HG03103 (cell line): ENCODE data around the gene RAB34.
"Not testable (repeated sequence)": the region's sequence is repeated elsewhere in the genome, so short reads cannot be mapped to it uniquely, and the experiment has no call there.

Source experiments
- ATAC-seq: cut with Tn5 transposase; IDR thresholded peaks from one replicate; pipeline ENCODE4 v1.9.1; 2021; ENCODE audit warnings: low read depth; ENCODE audit not compliant: unreplicated experiment

The RAB34 gene

DNA sequence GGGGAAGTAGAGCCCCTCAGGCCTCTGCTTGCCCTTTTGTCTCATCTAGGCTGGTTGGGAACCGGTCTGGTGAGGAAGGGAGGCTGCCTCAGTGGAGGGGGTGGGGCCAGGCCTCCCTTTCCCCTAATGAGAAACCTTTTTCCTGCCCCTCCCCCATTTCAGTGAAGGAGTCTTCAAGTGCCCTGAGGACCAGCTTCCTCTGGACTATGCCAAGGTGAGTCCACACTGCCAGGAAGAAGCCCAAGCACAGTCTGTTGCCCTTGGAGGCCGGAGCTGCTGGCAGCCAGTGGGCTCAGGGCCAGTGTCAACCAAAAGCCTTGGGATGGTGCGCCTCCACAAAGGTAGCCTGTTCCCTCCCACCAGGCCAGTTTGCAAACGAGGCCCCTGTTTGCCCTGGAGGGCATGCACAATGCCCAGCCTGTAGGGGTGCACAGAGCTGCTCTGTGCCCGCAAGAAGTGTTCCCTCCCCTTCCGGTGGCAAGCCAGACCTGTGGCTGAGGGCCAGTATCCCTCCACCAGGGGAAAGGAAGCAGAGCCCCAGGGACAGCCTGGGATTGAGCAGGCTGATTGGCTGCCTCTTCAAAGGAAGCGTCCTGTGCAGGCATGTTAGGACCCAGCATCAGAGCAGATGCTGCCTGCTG is 29.5 kb upstream of the RAB34 start:
- ATAC-seq = no peak

DNA sequence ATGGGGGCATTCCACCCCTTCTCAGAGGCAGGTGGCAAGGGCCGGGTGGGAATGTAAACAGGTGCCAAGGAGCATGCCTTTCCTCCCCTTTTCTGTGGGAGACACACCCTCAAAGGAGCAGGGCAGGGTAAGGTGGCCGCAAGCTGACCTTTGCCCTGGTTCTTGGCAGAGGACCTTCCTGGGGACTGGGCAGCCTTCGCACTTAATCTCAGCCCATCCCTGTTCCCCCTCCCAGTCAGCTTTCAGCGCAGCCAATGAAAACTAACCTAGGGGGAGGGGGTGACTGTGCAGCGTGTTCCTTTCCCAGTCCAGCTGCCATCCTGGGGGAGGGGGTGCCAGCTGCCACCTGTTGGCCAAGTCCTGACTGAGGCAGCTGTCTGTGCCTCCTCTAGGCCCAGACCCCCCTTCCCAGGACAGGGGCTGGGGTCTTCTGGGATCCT is 29.0 kb upstream of the RAB34 start:
- no peak for ATAC-seq

DNA sequence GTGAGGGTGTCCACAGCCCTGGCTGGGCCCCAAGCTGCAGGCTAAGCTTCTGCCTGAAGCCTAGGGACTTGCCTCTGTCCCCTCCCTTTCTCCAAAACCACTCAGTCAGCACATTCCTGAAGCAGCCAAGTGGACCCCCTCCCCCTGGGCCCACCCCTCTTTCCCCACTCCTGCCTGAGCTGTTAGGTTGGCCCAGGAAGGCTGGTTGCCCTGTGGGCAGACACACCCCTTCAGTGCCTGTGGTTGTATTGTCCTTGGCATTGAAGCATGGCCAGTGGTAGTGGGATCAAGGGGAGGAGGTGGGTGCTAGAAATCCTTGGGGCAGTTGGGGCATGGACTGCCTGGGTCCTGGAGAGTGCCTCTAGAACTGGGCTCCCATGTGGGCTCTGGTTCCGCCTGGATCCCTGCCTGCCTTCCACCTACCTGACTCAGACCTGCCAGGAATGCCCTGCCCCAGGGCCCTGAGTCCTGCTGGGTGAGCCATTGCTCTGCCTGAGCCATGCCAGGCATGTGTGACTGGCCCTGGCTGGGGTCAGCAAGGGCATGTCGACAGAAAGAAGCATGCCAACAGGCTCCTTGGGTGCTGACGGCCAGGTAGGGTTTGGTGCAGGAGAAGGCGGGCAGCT is 28.2 kb upstream of the RAB34 start:
- ATAC-seq = no peak

- ATAC-seq = no peak
Observed at GRCh38 chr17:28744972-28745785, 27.5 kb upstream of the RAB34 start.

DNA sequence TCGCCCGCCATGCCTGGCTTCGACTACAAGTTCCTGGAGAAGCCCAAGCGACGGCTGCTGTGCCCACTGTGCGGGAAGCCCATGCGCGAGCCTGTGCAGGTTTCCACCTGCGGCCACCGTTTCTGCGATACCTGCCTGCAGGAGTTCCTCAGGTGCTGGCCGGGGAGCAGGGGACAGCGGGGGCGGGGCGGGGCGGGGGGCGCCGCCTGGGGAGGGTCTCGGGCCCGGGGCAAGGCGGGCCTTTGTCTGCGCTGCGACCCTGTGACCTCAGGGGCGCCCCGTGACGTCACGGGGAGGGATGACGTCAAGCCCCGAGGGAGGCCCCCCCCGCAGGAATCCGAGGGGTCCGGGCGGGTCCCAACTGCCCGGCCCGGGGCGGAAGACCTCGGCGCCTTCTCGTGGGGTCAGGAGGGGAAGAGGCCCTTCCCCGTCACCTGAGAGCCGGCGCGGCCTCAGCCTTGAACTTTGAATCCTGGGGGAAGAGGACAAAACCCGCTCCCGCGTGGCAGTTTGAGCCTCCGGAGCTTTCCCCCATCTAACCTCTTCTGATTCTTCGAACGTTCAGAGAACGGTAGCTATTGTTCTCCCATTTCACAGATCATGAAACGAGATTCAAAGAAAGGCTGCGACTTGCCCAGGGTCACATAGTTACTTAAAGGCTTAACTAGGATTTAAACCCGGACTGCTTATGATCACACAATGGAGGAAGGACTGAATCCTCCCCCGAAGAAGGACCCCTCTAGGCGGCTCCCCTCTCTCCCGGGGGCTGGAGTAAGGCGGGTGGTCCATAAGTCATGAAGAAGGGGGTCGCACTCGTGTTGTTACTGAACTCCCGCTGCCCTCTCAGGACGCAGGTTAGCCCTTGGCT is 26.7 kb upstream of the RAB34 start:
- ATAC-seq = peak; percentile 21

- peak; percentile 48 for ATAC-seq
Observed at GRCh38 chr17:28743243-28744103, 25.8 kb upstream of the RAB34 start, which contains the start of gene TRAF4. Gene TRAF4 (plus strand): TSS chr17:28744011. CDS start chr17:28744113, 102 bp downstream.

GRCh38 chr17:28741358-28742349 is 24.0 kb upstream of the RAB34 start:
- ATAC-seq = no peak

GRCh38 chr17:28740406-28741357 is 23.0 kb upstream of the RAB34 start:
- no peak for ATAC-seq

- no peak for ATAC-seq
Observed at GRCh38 chr17:28738680-28739384, 21.2 kb upstream of the RAB34 start.

GRCh38 chr17:28737770-28738679 is 20.4 kb upstream of the RAB34 start:
- ATAC-seq = no peak

DNA sequence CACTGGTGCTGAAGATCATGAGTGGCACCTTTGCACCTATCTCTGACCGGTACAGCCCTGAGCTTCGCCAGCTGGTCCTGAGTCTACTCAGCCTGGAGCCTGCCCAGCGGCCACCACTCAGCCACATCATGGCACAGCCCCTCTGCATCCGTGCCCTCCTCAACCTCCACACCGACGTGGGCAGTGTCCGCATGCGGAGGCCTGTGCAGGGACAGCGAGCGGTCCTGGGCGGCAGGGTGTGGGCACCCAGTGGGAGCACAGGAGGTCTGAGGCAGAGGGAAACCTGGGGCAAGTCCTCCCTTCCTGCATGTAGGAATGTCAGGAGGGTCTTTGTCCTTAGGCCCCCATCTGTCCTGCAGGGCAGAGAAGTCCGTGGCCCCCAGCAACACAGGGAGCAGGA is 19.6 kb upstream of the RAB34 start:
- no peak for ATAC-seq

GRCh38 chr17:28735913-28736769 is 18.5 kb upstream of the RAB34 start:
- not testable (repeated sequence) for ATAC-seq

DNA sequence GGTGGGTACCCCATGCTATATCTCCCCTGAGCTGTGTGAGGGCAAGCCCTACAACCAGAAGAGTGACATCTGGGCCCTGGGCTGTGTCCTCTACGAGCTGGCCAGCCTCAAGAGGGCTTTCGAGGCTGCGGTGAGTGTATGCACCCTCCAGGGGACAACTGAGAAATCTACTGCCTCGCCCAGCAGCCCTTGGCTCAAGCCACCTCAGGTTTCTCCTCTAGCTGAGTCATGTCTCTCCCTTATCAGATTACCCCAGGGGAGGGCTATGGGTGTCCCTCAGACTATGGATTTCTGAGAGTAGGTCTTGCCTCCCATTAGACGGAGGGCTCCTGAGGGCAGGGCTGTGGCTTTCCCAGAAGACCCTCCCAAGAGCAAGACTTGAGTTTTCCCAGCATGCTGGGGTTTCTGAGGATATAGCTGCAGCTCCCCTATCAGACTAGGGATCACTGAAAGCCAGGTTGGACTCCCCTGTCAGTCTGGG is 17.6 kb upstream of the RAB34 start:
- no peak for ATAC-seq

- ATAC-seq = no peak
Observed at GRCh38 chr17:28734712-28735241, 17.1 kb upstream of the RAB34 start.
